ENCODE results near the gene UBE2I. TPM values are rescaled to one million over a fixed set of nuclear protein-coding genes. Genes with fewer than 3 reads are reported as not detected.

UBE2I gene
- total RNA-seq, 1 experiment from 2014 or later: 71.3 TPM

DNA sequence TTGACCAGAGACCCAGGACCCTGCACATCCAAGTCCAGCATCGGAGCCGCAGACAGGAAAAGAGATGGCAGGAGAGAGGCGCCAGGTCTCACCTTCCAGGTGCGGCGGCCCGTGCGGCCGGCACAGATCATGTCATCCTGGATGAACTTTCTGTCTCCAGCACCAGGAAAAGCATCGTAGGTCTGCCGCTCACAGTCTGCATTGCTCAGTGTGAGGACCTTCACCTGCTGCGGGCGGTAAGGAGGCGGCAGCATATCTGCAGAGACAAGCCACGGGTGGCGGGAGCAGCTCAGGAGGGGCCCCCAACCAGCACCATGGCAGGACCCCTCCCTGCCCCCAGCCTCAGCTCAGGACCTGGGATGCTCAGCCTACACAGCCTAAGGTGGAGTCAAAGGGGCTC, 35.6 kb upstream of the UBE2I start:
- ChIA-PET CTCF (no interaction called here), POLR2A (ENCODE audit: unreplicated experiment) (no interaction called here)
- Histone ChIP-seq H2AFZ (ENCODE audit: low read length) (no peak overlapping the region), H3K9ac (ENCODE audit: low read length) (no peak overlapping the region), H3K9me3 (ENCODE audit: low read length) (no peaks in the 10 kb centered on the region), H3K36me3 (ENCODE audit: low read depth, low read length) (no peaks in the 10 kb centered on the region), H3K4me2 (ENCODE audit: low read length) (no peak overlapping the region), H3F3A (ENCODE audit: low read length, unreplicated experiment) (no peaks in the 10 kb centered on the region), H3K79me2 (ENCODE audit: low read length) (no peaks in the 10 kb centered on the region), H3K9me2 (replicated peaks; ENCODE audit: low read length) (no peaks in the 10 kb centered on the region), H3K27ac (ENCODE audit: low read length) (no peak overlapping the region), H3K4me1 (ENCODE audit: insufficient read depth, low read length) (no peaks in the 10 kb centered on the region), H3K27me3 (ENCODE audit: low read length) (no peaks in the 10 kb centered on the region), H3K4me3 (ENCODE audit: low read length) (no peak overlapping the region), H4K20me1 (ENCODE audit: low read length) (no peaks in the 10 kb centered on the region)
- TF ChIP-seq EZH2phosphoT487 (IDR thresholded peaks at IDR 0.05; ENCODE audit: borderline replicate concordance, low read length) (no peak), EZH2 (IDR thresholded peaks at IDR 0.05; ENCODE audit: low read length, unreplicated experiment) (no peak)
- TF ChIP-seq, protein P1, sequence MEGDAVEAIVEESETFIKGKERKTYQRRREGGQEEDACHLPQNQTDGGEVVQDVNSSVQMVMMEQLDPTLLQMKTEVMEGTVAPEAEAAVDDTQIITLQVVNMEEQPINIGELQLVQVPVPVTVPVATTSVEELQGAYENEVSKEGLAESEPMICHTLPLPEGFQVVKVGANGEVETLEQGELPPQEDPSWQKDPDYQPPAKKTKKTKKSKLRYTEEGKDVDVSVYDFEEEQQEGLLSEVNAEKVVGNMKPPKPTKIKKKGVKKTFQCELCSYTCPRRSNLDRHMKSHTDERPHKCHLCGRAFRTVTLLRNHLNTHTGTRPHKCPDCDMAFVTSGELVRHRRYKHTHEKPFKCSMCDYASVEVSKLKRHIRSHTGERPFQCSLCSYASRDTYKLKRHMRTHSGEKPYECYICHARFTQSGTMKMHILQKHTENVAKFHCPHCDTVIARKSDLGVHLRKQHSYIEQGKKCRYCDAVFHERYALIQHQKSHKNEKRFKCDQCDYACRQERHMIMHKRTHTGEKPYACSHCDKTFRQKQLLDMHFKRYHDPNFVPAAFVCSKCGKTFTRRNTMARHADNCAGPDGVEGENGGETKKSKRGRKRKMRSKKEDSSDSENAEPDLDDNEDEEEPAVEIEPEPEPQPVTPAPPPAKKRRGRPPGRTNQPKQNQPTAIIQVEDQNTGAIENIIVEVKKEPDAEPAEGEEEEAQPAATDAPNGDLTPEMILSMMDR (conservative IDR thresholded peaks at IDR 0.05; ENCODE audit: low read depth, low read length): no peak
- ATAC-seq: no peak
- no TSS peak for BruUV-seq (replicated peaks)
- intact Hi-C loops (cut with micrococcal nuclease): no loop called here
- DNase-seq: no peak

DNA sequence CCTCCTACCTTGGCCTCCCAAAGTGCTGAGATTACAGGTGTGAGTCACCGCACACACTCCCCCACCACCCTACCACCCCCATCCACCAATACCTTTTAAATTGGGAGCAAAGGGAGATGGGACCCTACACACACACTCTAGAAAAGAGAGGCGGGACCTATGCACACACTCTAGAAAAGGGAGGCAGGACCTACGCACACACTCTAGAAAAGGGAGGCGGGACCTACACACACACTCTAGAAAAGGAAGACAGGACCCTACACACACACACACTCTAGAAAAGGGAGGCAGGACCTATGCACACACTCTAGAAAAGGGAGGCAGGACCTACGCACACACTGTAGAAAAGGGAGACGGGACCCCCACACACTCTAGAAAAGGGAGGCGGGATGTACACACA, 34.7 kb upstream of the UBE2I start:
- no TSS peak for BruUV-seq (replicated peaks)
- POLR2A ChIA-PET (ENCODE audit: unreplicated experiment): no interaction called here
- TF ChIP-seq EZH2 (IDR thresholded peaks at IDR 0.05; ENCODE audit: low read length, unreplicated experiment) (no peak), EZH2phosphoT487 (IDR thresholded peaks at IDR 0.05; ENCODE audit: borderline replicate concordance, low read length) (no peak)
- TF ChIP-seq, protein P1 (conservative IDR thresholded peaks at IDR 0.05; ENCODE audit: low read depth, low read length): no peak

DNA sequence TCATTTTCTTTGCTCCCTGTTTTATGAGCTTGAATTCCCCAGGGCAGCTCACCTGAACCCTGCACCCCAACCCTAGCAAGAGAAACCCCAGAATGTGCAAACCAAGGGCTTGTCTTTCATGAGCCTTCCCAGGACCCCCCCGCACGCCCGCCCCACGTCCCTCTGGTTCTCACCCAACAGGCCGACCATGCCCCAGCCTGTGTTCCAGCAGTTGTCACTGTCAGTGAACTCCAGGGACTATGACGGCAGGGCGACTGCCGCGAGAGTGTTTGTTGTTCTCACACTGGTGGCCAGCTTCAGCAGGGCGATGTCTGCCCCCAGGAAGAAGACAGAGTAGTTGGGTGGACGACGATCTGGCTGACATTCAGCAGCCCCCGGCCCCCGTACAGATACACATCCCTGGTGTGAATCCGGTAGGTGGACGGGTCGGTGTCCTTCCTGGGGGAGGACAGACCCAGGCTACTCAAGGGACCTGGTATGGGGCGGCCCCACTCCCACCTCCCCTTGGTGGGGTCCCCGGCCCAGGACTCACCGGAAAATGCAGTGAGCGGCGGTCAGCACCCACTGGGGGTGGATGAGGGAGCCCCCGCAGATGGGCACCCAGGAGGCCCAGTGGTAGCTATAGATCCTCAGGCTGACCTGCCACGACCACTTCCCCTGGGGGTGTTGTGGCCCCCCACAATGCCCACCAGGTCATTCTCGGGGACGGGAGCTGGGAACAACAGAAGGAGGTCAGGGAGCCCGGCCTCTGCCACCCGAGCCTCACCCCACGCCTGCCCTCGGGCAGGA, 33.5 kb upstream of the UBE2I start:
- Histone ChIP-seq H3K27me3 (ENCODE audit: low read length) (no peaks in the 10 kb centered on the region), H3K4me3 (ENCODE audit: low read length) (no peak overlapping the region), H3K79me2 (ENCODE audit: low read length) (no peaks in the 10 kb centered on the region), H3K36me3 (ENCODE audit: low read depth, low read length) (no peaks in the 10 kb centered on the region), H3K9me2 (replicated peaks; ENCODE audit: low read length) (no peaks in the 10 kb centered on the region), H4K20me1 (ENCODE audit: low read length) (no peaks in the 10 kb centered on the region), H3K4me2 (ENCODE audit: low read length) (no peak overlapping the region), H3F3A (ENCODE audit: low read length, unreplicated experiment) (no peaks in the 10 kb centered on the region), H3K4me1 (ENCODE audit: insufficient read depth, low read length) (no peaks in the 10 kb centered on the region), H3K27ac (ENCODE audit: low read length) (no peak overlapping the region), H2AFZ (ENCODE audit: low read length) (no peak overlapping the region), H3K9me3 (ENCODE audit: low read length) (no peaks in the 10 kb centered on the region), H3K9ac (ENCODE audit: low read length) (no peak overlapping the region)
- POLR2A ChIA-PET (ENCODE audit: unreplicated experiment): no interaction called here
- DNase-seq (no peak), ATAC-seq (no peak)
- intact Hi-C loops (cut with micrococcal nuclease): no loop called here
- BruUV-seq (replicated peaks): no TSS peak
- TF ChIP-seq EZH2phosphoT487 (IDR thresholded peaks at IDR 0.05; ENCODE audit: borderline replicate concordance, low read length) (no peak), EZH2 (IDR thresholded peaks at IDR 0.05; ENCODE audit: low read length, unreplicated experiment) (no peak)
- TF ChIP-seq, protein P1 (conservative IDR thresholded peaks at IDR 0.05; ENCODE audit: low read depth, low read length): no peak
- CTCF ChIA-PET: no interaction called here

More for the DNA sequence above, 34.7 kb upstream of the UBE2I start:
- ATAC-seq (no peak), DNase-seq (no peak)
- Histone ChIP-seq H3K9me2 (replicated peaks; ENCODE audit: low read length) (no peaks in the 10 kb centered on the region), H3K9me3 (ENCODE audit: low read length) (no peaks in the 10 kb centered on the region), H3K9ac (ENCODE audit: low read length) (no peak overlapping the region), H3K4me1 (ENCODE audit: insufficient read depth, low read length) (no peaks in the 10 kb centered on the region), H3K4me2 (ENCODE audit: low read length) (no peak overlapping the region), H4K20me1 (ENCODE audit: low read length) (no peaks in the 10 kb centered on the region), H3K27ac (ENCODE audit: low read length) (no peak overlapping the region), H2AFZ (ENCODE audit: low read length) (no peak overlapping the region), H3K27me3 (ENCODE audit: low read length) (no peaks in the 10 kb centered on the region), H3K36me3 (ENCODE audit: low read depth, low read length) (no peaks in the 10 kb centered on the region), H3K4me3 (ENCODE audit: low read length) (no peak overlapping the region), H3K79me2 (ENCODE audit: low read length) (no peaks in the 10 kb centered on the region), H3F3A (ENCODE audit: low read length, unreplicated experiment) (no peaks in the 10 kb centered on the region)
- intact Hi-C loops (cut with micrococcal nuclease): no loop called here
- CTCF ChIA-PET: no interaction called here

Data from PC-3 (cell line).